GM12878 (cell line): ENCODE results near the gene ATG4A. TPM values are rescaled to one million over a fixed set of nuclear protein-coding genes. Genes with fewer than 3 reads are reported as not detected.

ENCODE experiments used
- ATAC-seq: fragments of 200-7000 bp; cut with Tn5 transposase; 3 replicates; pipeline ENCODE4 v1.9.1; 2020; ENCODE audit warnings: mild to moderate bottlenecking, moderate library complexity
- BruUV-seq: library from RNA; stranded (reverse); fragments of 400-500 nt; replicated peaks from 2 replicates; lab custom pipeline; 2021; lab: Mats Ljungman, UMichigan
- CTCF ChIA-PET: fragments of 300-600 bp; sonication (Branson Sonifier 250); formaldehyde crosslinking; extraction: SDS; loops from one replicate; lab custom pipeline; 2021; ENCODE audit warnings: inconsistent platforms; lab: Yijun Ruan, JAX
- POLR2A ChIA-PET: fragments of 350-600 bp; formaldehyde crosslinking; extraction: SDS; loops from one replicate; lab custom pipeline; 2021; ENCODE audit warnings: inconsistent platforms; lab: Charles Lee
- RAD21 ChIA-PET: fragments of 300-600 bp; sonication (Branson Sonifier 250); formaldehyde crosslinking; loops from one replicate; lab custom pipeline; 2023; ENCODE audit warnings: antibody characterized with exemption; ENCODE audit not compliant: unreplicated experiment; lab: Charles Lee
- SMC1A ChIA-PET: fragments of 300-600 bp; sonication (Branson Sonifier 250); formaldehyde crosslinking; loops from one replicate; lab custom pipeline; 2023; ENCODE audit not compliant: unreplicated experiment, uncharacterized antibody; lab: Charles Lee
- DNase-seq: peaks from one replicate; pipeline ENCODE4 v3.0.0-alpha.2; 2011; ENCODE audit warnings: low read depth, low spot score
- FAIRE-seq: peaks from 3 replicates; lab custom pipeline; 2011; peaks lifted over from hg19 to GRCh38; lab: Jason Lieb, UNC
- H2AFZ ChIP-seq: 2 replicates; pipeline ENCODE4 v1.6.0; 2011; ENCODE audit warnings: low read depth, low read length, control low read depth; ENCODE audit not compliant: control insufficient read depth
- H3K27ac ChIP-seq: 2 replicates; pipeline ENCODE4 v1.5.1; 2011; ENCODE audit warnings: control low read depth; ENCODE audit not compliant: control insufficient read depth, insufficient read depth
- H3K27me3 ChIP-seq, 2 experiments: replicated peaks in 1 of 2; 2 replicates each; pipeline versions ENCODE4 v1.6.0 to v1.6.1; 2011; ENCODE audit warnings: low read length in 1 of 2; ENCODE audit not compliant: control insufficient read depth in 2 of 2, insufficient read depth in 2 of 2
- H3K36me3 ChIP-seq, 2 experiments: 2 replicates each; pipeline ENCODE4 v1.5.1; 2011; ENCODE audit warnings: low read length in 1 of 2; ENCODE audit not compliant: control insufficient read depth in 2 of 2, insufficient read depth in 2 of 2
- H3K4me1 ChIP-seq: 2 replicates; pipeline ENCODE4 v1.6.1; 2011; ENCODE audit warnings: mild to moderate bottlenecking, low read length, moderate library complexity, mixed read lengths; ENCODE audit not compliant: control insufficient read depth, insufficient read depth
- H3K4me2 ChIP-seq: 2 replicates; pipeline ENCODE4 v1.6.0; 2011; ENCODE audit warnings: control low read depth; ENCODE audit not compliant: control insufficient read depth, insufficient read depth
- H3K4me3 ChIP-seq: fragments of 200-600 bp; sonication (generic); 2 replicates; pipeline ENCODE4 v1.5.1; 2016
- H3K79me2 ChIP-seq: 2 replicates; pipeline ENCODE4 v1.6.0; 2011; ENCODE audit warnings: low read length; ENCODE audit not compliant: control insufficient read depth, insufficient read depth
- H3K9ac ChIP-seq: 2 replicates; pipeline ENCODE4 v1.8.0; 2011; ENCODE audit warnings: low read length, control low read depth, mixed read lengths; ENCODE audit not compliant: control insufficient read depth, insufficient read depth
- H3K9me3 ChIP-seq: replicated peaks from 3 replicates; pipeline ENCODE4 v1.5.1; 2011; ENCODE audit warnings: mild to moderate bottlenecking, low read length; ENCODE audit not compliant: control insufficient read depth, insufficient read depth
- H4K20me1 ChIP-seq: 2 replicates; pipeline ENCODE4 v1.6.0; 2011; ENCODE audit not compliant: control insufficient read depth, insufficient read depth
- BCL11A ChIP-seq: IDR thresholded peaks from 2 replicates; pipeline ENCODE4 v1.6.1; 2011; ENCODE audit warnings: low read depth, low read length
- DPF2 ChIP-seq: fragments of 450-650 bp; IDR thresholded peaks from 2 replicates; pipeline ENCODE4 v1.6.1; 2017; ENCODE audit warnings: mild to moderate bottlenecking
- KLF5 ChIP-seq: fragments of 450-650 bp; IDR thresholded peaks from 2 replicates; pipeline ENCODE4 v1.6.1; 2014; ENCODE audit warnings: mild to moderate bottlenecking; ENCODE audit not compliant: partially characterized antibody
- MTA2 ChIP-seq: fragments of 450-650 bp; IDR thresholded peaks from 2 replicates; pipeline ENCODE4 v1.6.1; 2016; ENCODE audit warnings: low read depth, mild to moderate bottlenecking, moderate library complexity
- MTA3 ChIP-seq: IDR thresholded peaks from 2 replicates; pipeline ENCODE4 v1.6.1; 2012; ENCODE audit warnings: low read length, inconsistent platforms, borderline replicate concordance
- NFXL1 ChIP-seq: fragments of 450-650 bp; IDR thresholded peaks from 2 replicates; pipeline ENCODE4 v1.6.1; 2017; ENCODE audit warnings: antibody characterized with exemption, mild to moderate bottlenecking, borderline replicate concordance
- NR2F1 ChIP-seq: fragments of 450-650 bp; conservative IDR thresholded peaks from 2 replicates; pipeline ENCODE4 v1.6.1; 2017; ENCODE audit warnings: mild to moderate bottlenecking
- RBBP5 ChIP-seq: fragments of 200-600 bp; sonication (generic); conservative IDR thresholded peaks from 2 replicates; pipeline ENCODE4 v1.6.1; 2016
- in situ Hi-C: fragments of 300-500 bp; cut with MboI; formaldehyde crosslinking; loops from 9 replicates; pipeline ENCODE4 v1.14.3; 2018; ENCODE audit warnings: mixed read lengths
- intact Hi-C: fragments of 100-400 bp; cut with micrococcal nuclease; formaldehyde crosslinking; loops from one replicate; pipeline ENCODE4 v1.14.2; 2022; ENCODE audit not compliant: unreplicated experiment
- polyA plus RNA-seq, 11 experiments: library from polyadenylated mRNA; depleted of rRNA in 4 of 11; unstranded in 6 of 11; stranded (reverse) in 5 of 11; fragments of >200 nt; fragmentation: Nextera tagmentation in 4 of 11; fragmentation: Illumina TruSeq in 1 of 11; extraction: Ambion mirVana in 4 of 11; extraction: Trizol in 1 of 11; gene quantifications; 1 replicate in 1 of 11; 2 replicates in 10 of 11; pipeline versions ENCODE4 v1.2.1 to v1.2.3, GENCODE V29; 2011 to 2016; ENCODE audit warnings: inconsistent platforms in 2 of 11, missing spikeins in 2 of 11, low read depth in 1 of 11
- total RNA-seq, 4 experiments: library from RNA; depleted of rRNA in 3 of 4; stranded (reverse); fragments of >200 nt in 3 of 4; fragmentation: Illumina TruSeq in 1 of 4; extraction: Trizol in 1 of 4; gene quantifications; 2 replicates each; pipeline versions ENCODE4 v1.2.1 to v1.2.3, GENCODE V29; 2013 to 2021
- TF ChIP-seq, protein P1 (sequence below): IDR thresholded peaks from 2 replicates; pipeline ENCODE4 v1.6.1; 2011; ENCODE audit warnings: borderline replicate concordance, low read depth, mild to moderate bottlenecking, moderate library complexity, low read length; ENCODE audit not compliant: insufficient read depth, poor library complexity, severe bottlenecking
- TF ChIP-seq, protein P2 (sequence below): fragments of 450-650 bp; IDR thresholded peaks from 2 replicates; pipeline ENCODE4 v1.6.1; 2017; ENCODE audit warnings: low read depth, mild to moderate bottlenecking, moderate library complexity
- TF ChIP-seq, protein P3 (sequence below): fragments of 450-650 bp; IDR thresholded peaks from 2 replicates; pipeline ENCODE4 v1.6.1; 2016; ENCODE audit warnings: mild to moderate bottlenecking

ATG4A gene
- total and polyA plus RNA-seq, 10 of the 15 experiments (the other 5 are each of a cell fraction or from before 2014, with no cell fraction given) = 9.1 to 22.0 (median 15.5) TPM

DNA sequence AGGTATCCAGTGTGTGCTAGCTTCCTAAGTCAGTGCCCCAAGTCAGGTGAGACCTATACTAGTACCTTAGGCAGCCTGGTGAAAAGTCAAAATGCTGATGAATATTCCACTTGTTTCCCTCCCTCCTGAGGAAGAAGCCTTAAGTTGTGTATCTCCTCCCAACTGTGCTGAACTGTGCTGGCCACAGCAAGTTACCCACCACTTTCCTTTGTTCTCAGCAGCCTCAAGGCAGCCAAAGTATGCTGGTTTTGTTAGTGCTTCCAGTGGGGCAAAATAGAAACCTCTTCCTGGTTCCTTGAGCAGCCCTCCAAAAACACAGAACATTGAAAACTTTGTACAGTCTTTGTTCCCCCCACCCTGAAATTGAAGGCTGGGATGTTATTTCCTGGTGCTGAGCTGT lies 13.9 kb downstream of the ATG4A start (continued):
- TF ChIP-seq, protein P1, sequence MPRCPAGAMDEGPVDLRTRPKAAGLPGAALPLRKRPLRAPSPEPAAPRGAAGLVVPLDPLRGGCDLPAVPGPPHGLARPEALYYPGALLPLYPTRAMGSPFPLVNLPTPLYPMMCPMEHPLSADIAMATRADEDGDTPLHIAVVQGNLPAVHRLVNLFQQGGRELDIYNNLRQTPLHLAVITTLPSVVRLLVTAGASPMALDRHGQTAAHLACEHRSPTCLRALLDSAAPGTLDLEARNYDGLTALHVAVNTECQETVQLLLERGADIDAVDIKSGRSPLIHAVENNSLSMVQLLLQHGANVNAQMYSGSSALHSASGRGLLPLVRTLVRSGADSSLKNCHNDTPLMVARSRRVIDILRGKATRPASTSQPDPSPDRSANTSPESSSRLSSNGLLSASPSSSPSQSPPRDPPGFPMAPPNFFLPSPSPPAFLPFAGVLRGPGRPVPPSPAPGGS = no peak

DNA sequence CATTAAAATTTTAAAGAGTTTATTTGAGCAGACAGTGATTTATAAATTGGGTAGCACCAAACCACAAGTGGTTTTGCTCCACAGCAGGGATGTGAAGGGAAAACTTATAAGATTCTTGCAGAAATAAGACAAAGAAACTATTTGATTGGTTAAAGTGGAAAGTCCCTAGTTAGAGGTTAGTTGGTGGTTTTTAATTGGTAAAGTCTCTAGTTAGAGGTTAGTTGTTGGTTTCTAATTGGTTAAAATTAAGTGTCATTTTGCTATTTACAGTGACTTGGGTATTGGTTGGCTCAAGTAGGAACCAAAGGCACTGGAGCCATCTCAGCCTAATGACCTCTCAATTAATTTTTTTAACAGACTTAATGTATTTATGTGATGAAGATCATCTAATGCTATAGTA lies 23.0 kb downstream of the ATG4A start:
- no peak overlapping the region for H2AFZ ChIP-seq
- no peaks in the 10 kb centered on the region for H3K27me3 ChIP-seq
- ChIA-PET SMC1A (no interaction called here), RAD21 (no interaction called here), POLR2A (no interaction called here), CTCF (no interaction called here)
- no peak overlapping the region for H3K9ac ChIP-seq
- no peaks in the 10 kb centered on the region for H3K36me3 ChIP-seq
- H3K4me2 ChIP-seq = no peak overlapping the region
- in situ Hi-C loops (no loop called here), intact Hi-C loops (no loop called here)
- H3K4me3 ChIP-seq = no peak overlapping the region
- no peaks in the 10 kb centered on the region for H4K20me1 ChIP-seq
- peak; percentile 15 for DNase-seq
- H3K4me1 ChIP-seq = no peaks in the 10 kb centered on the region
- no TSS peak for BruUV-seq
- no peaks in the 10 kb centered on the region; the same call in 2 of the 3 replicates for H3K9me3 ChIP-seq
- TF ChIP-seq RBBP5 (no peak), KLF5 (no peak), MTA2 (peak; percentile 97), DPF2 (no peak), NR2F1 (0 out of 2 replicates have a peak, but pooled peaks have one; percentile 29), NFXL1 (no peak), BCL11A (peak; percentile 53; the same call in 1 of the 2 replicates), MTA3 (no peak)
- TF ChIP-seq, protein P2, sequence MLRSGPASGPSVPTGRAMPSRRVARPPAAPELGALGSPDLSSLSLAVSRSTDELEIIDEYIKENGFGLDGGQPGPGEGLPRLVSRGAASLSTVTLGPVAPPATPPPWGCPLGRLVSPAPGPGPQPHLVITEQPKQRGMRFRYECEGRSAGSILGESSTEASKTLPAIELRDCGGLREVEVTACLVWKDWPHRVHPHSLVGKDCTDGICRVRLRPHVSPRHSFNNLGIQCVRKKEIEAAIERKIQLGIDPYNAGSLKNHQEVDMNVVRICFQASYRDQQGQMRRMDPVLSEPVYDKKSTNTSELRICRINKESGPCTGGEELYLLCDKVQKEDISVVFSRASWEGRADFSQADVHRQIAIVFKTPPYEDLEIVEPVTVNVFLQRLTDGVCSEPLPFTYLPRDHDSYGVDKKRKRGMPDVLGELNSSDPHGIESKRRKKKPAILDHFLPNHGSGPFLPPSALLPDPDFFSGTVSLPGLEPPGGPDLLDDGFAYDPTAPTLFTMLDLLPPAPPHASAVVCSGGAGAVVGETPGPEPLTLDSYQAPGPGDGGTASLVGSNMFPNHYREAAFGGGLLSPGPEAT = peak; percentile 47; the same call in 1 of the 2 replicates
- TF ChIP-seq, protein P3, sequence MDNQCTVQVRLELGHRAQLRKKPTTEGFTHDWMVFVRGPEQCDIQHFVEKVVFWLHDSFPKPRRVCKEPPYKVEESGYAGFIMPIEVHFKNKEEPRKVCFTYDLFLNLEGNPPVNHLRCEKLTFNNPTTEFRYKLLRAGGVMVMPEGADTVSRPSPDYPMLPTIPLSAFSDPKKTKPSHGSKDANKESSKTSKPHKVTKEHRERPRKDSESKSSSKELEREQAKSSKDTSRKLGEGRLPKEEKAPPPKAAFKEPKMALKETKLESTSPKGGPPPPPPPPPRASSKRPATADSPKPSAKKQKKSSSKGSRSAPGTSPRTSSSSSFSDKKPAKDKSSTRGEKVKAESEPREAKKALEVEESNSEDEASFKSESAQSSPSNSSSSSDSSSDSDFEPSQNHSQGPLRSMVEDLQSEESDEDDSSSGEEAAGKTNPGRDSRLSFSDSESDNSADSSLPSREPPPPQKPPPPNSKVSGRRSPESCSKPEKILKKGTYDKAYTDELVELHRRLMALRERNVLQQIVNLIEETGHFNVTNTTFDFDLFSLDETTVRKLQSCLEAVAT = peak; percentile 56; the same call in 1 of the 2 replicates
- peak; percentile 45 for ATAC-seq
- H3K79me2 ChIP-seq = no peaks in the 10 kb centered on the region
- no peak for FAIRE-seq
- H3K27ac ChIP-seq = no peak overlapping the region
